HG03354 (cell line): ENCODE data around the gene AIF1.

Source experiments
- ATAC-seq: cut with Tn5 transposase; IDR thresholded peaks from one replicate; pipeline ENCODE4 v1.9.1; 2021; ENCODE audit warnings: mild to moderate bottlenecking; ENCODE audit not compliant: unreplicated experiment, poor library complexity, severe bottlenecking

Gene AIF1

DNA sequence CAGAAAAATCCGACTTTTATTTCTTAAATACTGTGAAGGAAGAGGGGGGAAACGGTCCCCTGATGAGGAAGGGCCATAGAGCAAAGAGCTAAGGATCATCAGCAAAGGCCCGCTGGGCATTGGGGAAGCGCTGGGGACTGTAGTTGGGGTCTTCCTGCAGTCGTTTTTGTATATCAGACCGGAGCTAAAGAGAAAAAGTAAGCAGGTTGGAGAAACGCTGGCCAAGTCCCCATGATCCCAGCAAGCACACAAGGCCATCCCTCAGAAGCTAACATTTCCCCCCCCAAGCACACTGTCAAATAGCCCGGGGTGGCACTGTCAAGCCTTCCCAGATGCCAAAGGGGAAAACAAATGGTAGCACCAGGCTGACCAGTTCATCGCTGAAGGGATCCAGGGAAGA lies 24.0 kb downstream of the AIF1 start:
- ATAC-seq, result no peak

DNA sequence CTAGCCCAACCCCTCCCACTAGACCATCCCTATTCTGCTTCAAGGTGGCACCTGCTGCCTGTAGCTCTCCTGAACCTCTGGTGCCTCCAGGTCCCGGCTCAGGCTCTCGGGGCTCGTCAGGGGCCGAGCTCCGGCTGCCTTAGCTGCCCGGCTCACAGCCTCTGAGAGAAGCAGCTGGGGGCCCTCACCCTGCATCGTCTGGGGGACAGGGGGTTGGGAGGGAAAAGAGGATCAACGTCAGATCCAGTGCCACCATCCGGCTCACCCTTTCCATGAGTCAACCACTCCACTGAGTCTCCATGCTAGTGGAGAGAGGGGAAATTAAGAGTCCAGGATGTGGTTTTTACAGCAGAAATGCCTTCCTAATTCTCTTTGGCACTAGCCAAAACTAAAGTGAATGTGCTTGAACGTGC lies 24.4 kb downstream of the AIF1 start:
- no peak for ATAC-seq

DNA sequence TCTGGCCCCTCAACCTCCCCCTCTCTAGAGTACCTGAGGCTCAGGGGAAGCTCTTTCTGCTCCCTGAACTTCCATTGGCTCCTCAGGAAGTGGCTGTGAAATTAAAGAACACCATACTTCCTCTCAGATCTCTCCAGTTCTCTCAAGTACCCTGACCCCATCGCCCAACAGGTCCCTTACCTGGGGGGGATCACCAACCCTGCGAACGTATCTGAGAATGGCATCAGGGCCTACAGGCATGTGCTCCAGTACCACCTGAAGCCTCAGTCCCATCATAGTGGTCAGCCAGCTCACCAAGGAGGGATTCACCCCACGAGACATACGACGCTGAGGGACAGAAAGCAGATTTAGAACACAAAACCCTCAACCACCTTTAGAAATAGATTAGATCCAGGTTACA lies 25.6 kb downstream of the AIF1 start:
- ATAC-seq, result no peak

DNA sequence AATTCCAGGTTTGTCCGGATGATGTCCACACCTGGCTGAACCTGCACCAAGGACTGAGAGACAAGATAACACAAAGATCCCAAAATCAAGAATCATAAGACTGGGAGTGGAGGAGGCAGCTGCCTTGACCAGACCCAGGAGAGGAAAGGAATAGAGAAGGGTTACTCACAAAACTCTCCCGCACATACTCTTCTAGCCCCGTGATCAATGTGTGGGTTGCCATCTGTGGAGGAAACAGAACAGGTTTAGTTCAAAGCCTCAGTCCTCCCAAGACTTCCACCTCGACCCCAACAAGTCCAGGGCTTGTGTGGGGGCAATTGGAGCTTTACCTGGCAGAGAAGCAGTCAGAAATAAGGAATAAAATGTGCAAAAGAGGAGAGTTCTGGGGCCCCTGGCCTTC lies 26.3 kb downstream of the AIF1 start:
- no peak for ATAC-seq

DNA sequence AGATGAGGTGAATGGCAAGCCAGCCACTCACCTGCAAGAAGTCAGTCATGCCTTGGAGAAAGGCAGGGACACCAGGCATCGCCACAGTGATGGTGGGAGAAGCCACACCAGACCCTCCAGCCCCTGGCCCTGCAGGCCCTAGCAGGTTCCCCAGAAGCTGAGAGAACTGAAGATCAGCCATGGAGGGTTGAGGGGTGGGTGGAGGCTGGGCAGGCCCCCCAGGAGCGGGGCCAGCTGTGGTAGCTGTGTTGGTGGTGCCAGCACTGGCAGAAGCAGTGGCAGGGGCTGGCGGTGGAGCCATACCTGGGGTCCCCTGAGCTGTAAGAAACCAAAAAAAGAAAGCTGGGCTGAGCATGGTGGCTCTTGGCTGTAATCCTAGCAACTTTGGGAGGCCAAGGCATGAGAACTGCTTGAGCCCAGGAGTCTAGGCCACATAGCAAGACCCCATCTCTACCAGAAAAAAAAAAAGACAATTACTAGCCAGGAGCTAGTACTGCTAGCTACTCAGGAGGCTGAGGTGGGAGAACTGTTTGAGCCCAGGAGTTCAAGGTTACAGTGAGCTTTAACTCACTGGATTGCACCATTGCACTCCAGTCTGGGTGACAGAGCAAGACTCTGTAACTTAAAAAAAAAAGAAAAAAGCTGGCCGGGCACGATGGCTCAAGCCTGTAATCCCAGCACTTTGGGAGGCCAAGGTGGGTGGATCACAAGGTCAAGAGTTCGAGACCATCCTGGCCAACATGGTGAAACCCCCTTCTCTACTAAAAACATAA lies 27.9 kb downstream of the AIF1 start:
- no peak for ATAC-seq

DNA sequence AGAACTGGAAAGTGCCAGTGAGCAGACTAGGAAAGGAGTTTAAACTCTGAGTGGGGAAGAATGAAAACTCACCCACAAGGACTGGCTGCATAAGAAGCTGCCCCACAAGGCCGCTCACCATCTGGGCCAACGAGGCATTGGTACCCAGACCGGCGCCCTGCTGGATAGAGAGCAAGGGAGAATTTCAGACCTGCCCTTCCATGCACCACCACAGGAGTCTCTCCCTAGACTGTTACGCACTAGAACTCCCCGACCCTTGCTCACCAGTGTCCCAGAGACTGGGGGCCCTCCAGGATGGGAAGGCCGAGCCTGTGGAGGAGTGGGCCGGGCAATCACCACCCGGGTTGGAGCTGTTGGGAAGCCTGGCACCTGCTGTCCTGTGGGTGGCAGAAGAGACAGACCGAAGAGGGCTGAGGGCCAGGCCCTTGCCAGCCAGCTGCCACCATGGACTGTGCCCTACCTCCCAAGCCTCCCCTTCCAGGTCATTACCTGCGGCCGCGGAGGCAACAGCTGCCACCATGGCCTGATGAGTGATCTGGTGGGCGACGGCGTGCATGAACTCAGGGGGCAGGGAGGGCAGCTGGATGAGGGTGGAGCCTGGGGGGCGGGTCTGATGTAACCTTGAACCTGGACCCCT lies 28.9 kb downstream of the AIF1 start:
- ATAC-seq, result no peak

DNA sequence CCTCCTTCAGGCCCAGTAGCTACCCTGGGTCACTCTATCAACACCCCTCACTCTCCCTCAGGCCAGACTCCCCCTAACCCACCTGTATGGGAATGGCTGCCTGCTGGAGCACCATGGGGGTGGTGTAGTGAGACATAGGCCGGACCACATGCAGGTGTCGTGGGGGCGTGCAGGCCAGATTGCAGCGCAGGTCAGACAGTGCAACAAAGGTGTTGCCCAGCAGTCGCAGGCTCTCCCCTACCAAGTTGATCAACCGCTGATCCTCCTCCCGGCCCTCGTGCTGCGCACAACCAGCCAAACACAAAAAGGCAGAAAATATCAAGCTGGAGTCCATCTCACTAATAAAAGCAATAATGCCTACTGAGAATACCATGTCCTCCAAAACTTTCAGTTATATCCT lies 30.3 kb downstream of the AIF1 start:
- ATAC-seq, result no peak

DNA sequence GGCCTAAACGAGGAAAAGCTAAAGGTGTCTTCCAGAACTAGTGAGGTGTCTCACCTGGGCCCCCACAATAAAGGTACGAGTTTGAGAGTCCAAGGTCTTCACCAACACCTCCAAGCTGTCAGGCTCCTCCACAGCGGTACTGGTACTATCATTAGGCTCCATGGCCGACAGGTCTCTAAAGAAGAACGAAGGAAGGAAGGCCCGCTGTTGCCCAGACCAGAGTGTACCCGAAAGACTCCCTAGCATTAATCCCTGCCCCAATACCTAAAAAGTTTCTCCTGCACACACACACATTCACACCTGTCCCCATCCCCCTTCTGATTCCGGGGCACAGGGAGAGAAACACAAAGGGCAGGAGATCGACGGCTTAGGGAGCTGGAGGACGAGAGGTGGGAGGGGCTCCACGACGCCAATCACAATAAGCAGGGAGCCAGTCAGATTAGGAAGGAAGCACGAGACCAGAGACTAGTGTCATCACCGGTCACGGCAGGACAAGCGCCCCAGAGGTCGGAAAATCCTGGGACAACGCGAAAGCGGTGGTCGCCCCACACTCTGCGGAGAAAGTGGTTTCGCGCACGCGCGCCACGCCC lies 36.7 kb downstream of the AIF1 start:
- ATAC-seq, result peak; percentile 28

DNA sequence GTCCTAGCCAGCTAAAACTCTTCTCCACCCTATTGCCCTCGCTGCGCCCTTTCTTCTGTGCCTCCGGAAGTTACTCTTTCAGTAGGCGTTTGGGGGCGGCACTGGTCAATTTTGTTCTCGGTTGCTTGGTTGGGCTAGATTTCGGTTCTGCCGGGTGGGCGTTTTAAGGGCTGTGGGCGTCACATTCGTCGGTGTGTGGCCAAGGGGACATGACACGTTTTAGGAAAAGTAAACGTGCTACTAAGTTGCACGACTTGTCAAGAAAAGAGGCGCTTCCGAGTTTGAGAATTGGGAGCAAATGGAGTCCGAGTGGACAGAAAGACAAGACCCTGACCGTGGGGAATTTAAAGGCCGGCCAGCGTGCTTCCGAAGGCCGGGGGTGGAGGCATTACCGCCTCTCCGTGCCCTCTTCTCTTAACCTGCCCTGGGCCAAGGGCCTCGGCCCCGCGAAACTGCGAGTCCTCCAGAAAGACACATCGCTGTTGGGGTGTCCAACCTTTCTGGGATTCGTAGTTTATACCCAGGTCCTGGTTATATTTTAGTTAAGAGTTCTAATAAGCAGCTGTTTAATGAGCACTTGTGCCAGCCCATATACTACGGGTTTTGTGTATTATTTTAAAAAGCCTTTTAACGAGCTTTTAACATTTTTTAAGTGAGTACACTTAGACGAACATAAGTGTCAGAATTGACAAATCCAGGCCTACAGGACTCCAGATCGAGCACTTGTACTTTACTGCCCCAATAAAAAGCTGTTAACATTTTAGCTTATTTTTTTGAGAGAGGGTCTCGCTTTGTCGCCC lies 38.1 kb downstream of the AIF1 start:
- ATAC-seq, result peak; percentile 70

DNA sequence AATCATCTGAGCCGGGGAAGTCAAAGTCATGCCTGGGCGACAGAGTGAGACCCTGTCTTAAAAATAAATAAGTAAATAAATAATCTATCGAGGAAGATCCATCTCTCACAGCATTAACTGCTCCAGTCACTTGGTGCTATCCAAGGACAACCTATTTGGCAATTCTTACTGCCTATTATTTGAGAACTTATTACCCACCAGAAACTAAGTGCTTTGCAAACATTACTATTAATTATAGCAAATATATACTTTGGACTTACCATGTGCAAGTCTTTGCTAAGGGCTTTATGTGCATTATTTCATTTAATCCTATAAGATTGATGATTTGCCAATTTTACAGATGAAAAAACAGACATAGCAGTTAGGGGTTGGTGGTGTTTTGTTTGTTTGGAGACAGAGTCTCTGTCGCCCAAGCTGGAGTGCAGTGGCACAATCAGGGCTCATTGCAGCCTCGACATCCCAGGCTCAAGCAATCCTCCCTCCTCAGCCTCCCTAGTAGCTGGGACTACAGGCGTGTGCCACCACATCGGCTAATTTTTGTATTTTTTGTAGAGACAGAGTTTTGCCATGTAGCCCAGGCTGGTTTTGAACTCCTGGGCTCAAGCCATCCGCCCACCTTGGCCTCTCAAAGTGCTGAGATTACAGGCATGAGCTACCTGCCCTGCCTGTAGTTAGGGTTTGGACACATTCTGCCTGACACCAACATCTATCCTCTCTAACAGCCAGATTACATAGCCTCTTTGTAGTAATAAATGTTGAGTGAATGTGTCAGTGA lies 39.7 kb downstream of the AIF1 start:
- ATAC-seq, result no peak

DNA sequence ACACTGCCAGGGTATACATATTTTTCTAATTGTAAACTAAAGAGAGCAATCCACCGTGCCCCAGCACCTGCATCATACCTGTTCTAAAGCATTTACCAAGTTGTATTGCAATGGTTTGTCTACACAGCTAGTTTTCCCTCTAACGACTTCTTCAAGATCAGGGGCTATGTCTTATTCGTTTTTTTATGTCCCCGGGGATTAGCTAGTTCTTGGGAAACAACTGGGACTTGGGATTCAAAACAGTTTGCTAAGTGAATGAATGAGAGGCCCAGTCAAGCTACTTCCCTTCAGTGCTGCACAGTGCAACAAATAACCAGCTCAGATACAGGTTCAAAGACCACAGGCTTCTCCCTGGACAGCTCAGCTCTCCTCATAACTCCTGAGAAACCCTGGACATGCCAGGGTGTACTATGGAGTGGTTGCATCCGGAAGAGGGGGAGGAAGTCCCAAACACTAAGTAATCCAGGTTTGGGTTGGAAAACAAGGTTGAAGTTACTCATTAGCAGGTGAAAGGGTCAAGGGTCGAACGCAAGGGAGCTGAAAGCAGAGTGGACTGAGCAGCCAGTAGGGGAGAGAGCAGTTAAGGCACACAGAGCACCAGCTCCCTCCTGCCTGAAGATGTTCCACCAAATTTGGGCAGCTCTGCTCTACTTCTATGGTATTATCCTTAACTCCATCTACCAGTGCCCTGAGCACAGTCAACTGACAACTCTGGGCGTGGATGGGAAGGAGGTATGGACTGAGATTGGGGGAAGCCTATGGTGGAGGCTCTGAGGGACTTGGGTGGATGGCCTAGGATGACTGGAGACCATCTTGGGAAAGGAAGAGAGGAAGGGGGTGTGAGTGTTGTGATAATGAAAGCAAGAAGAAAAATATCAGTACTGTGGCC lies 40.6 kb downstream of the AIF1 start, which contains the start of gene APOM:
Gene APOM (plus strand): TSS at position 546 of the 889 bp plus-strand sequence. CDS start 73 bp downstream, at position 619.
- no peak for ATAC-seq

DNA sequence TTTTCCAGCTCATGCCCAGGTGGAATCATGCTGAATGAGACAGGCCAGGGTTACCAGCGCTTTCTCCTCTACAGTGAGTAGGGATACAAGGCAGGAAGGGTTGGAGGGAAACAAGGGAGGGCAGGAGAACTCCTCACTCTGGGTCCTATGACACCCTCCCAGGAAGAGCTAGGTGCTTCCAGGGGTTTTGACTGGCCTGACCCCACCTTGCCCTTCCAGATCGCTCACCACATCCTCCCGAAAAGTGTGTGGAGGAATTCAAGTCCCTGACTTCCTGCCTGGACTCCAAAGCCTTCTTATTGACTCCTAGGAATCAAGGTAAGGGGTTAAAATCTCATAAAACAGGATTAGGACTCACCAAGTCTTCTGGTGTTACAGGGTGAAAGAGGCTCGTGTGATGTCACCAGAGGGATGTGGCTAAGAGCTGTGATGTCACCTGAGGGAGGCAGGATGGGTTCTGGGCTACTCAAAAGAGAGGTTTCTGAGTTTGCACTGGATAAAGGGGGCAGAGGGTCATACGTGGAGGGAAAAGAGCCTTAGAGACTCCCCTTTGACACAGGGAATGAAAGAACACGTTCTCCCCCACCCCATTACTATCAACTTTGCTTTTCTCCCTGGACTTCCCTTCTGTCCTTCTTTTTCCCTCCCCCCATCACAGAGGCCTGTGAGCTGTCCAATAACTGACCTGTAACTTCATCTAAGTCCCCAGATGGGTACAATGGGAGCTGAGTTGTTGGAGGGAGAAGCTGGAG lies 42.5 kb downstream of the AIF1 start:
- ATAC-seq, result no peak

DNA sequence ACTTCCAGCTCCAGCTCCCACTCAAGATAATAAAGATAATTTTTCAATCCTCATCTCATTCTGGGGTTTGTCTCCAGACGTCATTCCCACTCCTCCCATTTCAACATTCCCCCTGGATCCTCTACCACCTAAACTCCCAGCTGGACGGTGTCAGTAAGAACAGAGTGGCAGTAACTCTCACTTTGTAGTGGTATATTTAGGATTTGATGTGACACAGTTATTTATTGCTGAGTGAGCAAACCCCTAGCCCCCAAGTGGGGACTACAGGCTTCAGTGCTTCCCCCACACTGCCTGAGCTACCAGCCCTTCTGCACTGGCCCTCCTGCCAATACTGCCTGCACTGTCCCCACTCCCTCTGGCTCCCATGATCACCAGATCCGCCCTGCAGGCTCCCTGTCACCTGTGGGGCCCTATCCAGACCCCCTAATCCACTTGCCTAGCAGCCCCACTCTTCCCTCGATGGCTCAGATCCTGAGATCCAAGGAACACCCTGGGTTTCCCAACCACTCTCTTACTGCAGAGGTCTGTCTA lies 43.2 kb downstream of the AIF1 start:
- no peak for ATAC-seq

DNA sequence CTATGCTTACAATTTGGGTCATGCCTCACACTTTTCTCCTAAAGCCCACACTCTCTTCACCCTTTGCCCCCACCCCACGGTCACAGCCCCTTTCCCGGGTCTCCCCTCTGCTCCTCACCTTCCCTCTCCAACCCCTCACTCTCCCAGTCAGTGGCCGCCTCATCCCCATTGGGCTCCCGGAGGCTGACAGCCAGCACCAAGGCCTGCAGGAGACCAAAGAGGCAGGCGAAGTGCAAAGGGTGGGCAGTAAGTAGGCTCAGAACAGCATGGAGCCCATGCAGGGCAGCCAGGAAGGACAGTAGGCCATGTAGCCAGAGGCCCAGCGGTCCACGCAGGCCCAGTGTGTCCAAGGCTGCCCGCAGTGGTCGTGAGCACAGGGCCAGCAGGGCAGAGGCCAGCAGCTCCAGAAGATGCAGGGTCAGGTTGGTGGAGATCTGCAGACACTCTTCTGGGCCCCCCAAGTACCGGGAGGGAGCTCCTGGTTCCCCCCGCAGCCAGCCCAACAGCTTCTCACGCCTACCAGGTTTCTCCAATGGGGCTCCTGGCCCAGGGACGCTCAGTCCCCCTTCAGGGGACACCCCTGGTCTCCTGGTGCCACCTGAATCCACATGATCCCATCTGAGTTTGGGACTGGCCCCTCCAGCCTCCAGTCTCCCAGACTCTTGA lies 44.1 kb downstream of the AIF1 start:
- ATAC-seq, result no peak

DNA sequence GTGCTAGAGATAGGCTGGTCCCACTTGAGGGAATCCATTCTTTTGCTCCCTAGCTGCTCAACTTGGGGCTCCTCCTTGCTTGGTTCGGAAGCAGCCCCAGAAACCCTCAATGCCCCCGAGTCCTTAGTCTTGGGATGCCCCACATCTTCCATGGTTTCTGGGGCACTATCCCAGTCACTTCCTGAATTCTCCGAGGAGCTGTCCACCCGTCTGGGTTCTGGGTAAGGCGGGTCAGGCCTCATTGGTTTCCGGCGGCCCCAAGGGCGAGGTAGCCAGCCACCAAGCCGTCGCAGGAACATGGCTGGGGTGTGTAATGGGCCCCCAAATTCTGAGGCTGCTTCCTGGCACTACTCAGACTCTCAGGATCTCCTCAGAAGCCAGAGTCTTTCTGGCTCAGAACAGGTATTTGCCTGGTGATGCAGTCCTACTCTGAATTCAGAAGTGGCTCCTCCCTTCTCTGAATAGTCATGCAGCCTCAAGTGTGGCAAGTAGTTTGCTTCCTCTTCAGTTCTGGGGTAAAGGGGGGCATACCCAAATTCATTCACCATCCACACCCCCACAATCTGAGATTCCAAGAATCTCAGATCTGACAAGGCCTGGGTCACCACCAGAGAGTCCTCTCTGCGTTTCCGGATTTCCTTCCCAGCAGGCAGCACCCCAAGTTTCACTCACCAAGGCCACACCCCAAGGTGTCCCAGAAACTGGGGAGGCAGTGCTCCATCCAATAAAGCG lies 44.8 kb downstream of the AIF1 start:
- ATAC-seq, result no peak

DNA sequence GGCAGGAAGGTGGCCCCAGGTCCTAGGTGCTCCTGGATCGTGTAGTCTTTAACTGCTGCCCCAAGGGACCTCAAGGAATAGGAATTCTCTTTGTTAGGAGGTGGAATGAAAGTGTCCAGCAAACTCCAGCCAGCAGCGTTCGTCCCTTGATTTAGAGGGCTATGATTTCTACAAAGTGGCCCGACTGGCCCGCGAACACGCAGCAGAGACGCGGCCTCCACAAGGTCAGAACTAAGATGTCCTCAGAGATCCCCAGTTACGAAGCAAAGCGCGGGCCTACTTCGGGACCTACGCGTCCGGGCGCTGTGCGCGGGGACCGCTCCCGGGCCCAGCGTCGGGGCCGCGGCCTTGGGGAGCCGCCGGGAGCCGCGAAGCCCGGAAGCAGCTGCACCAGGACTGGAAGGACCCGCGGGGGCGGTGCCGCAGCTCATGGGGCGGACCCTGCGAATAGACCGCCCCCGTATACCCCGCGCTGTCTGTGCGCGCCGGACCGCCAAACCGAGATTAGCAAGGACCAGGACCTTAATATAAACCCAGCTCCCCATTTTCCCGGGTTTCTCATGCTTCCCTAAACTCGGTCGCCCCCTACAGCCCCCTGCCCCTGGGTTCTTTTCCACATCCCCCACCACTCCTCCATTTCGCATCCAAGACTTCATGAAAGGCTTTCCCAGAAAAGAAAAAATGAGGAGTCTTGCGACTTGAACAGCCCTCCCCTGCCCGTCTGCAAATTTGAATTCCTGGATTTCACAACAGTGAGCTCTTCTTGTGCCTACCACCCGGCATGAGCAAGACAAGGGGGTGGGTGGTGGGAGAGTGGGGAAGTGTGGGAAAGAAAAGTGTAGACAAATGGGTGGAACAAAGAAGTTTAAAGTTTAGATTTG lies 45.6 kb downstream of the AIF1 start, which contains the start of gene C6orf47:
Gene C6orf47 (minus strand): TSS at position 398 of the 881 bp plus-strand sequence. CDS start 831 bp downstream, outside the sequence.
- ATAC-seq, result peak; percentile 47
